Activated CD4-positive, alpha-beta T cell treated with anti-CD3 and anti-CD28 coated beads for 36 hours (primary cell): ENCODE measurements around the gene UQCR11. TPM values are rescaled to one million over a fixed set of nuclear protein-coding genes. Genes with fewer than 3 reads are reported as not detected.

ENCODE experiments used
- ATAC-seq: fragments of 200-7000 bp; cut with Tn5 transposase; one replicate; pipeline ENCODE4 v1.10.0; 2021; ENCODE audit warnings: mild to moderate bottlenecking, moderate library complexity
- CTCF ChIA-PET: fragments of 350-600 bp; sonication (Branson Sonifier 250); formaldehyde crosslinking; loops from one replicate; lab custom pipeline; 2021; ENCODE audit warnings: antibody characterized with exemption; lab: Charles Lee
- POLR2A ChIA-PET: fragments of 350-600 bp; sonication (Branson Sonifier 250); formaldehyde crosslinking; loops from one replicate; lab custom pipeline; 2021; ENCODE audit warnings: antibody characterized with exemption, inconsistent platforms; lab: Charles Lee
- DNase-seq: peaks from one replicate; pipeline ENCODE4 v3.0.0-alpha.2; 2020
- H3K27ac Mint-ChIP-seq: one replicate; pipeline ENCODE4 v1.8.0; 2021; ENCODE audit warnings: mixed read lengths
- H3K27me3 Mint-ChIP-seq: one replicate; pipeline ENCODE4 v1.8.0; 2021; ENCODE audit warnings: mixed read lengths
- H3K36me3 Mint-ChIP-seq: one replicate; pipeline ENCODE4 v1.8.0; 2021; ENCODE audit warnings: low read depth, mixed read lengths
- H3K4me1 Mint-ChIP-seq: one replicate; pipeline ENCODE4 v1.8.0; 2021; ENCODE audit warnings: mixed read lengths
- H3K4me3 Mint-ChIP-seq: one replicate; pipeline ENCODE4 v1.8.0; 2021; ENCODE audit warnings: mild to moderate bottlenecking, moderate library complexity, mixed read lengths
- H3K9me3 Mint-ChIP-seq: one replicate; pipeline ENCODE4 v1.8.0; 2021; ENCODE audit warnings: low read depth, mixed read lengths
- intact Hi-C, 2 experiments: fragments of 100-400 bp; cut with DNase I in 1 of 2; cut with micrococcal nuclease in 1 of 2; formaldehyde crosslinking; loops; one replicate each; pipeline versions ENCODE4 v1.14.2 to v1.15.1; 2022 to 2024; cut with DNase I, micrococcal nuclease
- total RNA-seq, 2 experiments: library from RNA; stranded (reverse); gene quantifications; one replicate each; pipeline ENCODE4 v1.2.3, GENCODE V29; 2021

Gene UQCR11
- total RNA-seq, 2 experiments from 2014 or later: 152 to 226 TPM

- DNase-seq: no peak
- POLR2A ChIA-PET: no interaction called here
- CTCF ChIA-PET: interaction anchor here (0.6 kb wide), 1 partner anchor 553 kb away, joined by 3 read pairs; no protein-coding TSS in a partner anchor
- intact Hi-C loops: no loop called here
- Mint-ChIP-seq H3K9me3 (no peaks in the 10 kb centered on the region), H3K4me1 (peaks cover 24% of the 10 kb centered on the region), H3K27ac (no peak overlapping the region), H3K27me3 (no peaks in the 10 kb centered on the region), H3K4me3 (no peak overlapping the region), H3K36me3 (peaks cover 36% of the 10 kb centered on the region)
- ATAC-seq: no peak
Measured at GRCh38 chr19:1599460-1599846, 5.8 kb downstream of the UQCR11 start.

- intact Hi-C loops: no loop called here
- DNase-seq: no peak
- H3K27ac Mint-ChIP-seq: no peak overlapping the region
- H3K9me3 Mint-ChIP-seq: no peaks in the 10 kb centered on the region
- H3K4me3 Mint-ChIP-seq: no peak overlapping the region
- ChIA-PET CTCF (interaction anchor here (0.7 kb wide), 2 partner anchors 12 to 150 kb away, joined by 3 to 4 read pairs; no protein-coding TSS in a partner anchor), POLR2A (no interaction called here)
- peaks cover 18% of the 10 kb centered on the region for H3K4me1 Mint-ChIP-seq
- ATAC-seq: no peak
- peaks cover 31% of the 10 kb centered on the region for H3K36me3 Mint-ChIP-seq
- H3K27me3 Mint-ChIP-seq: no peaks in the 10 kb centered on the region
Measured at GRCh38 chr19:1598777-1599459, 6.3 kb downstream of the UQCR11 start.

- peaks cover 30% of the 10 kb centered on the region for H3K36me3 Mint-ChIP-seq
- H3K27ac Mint-ChIP-seq: no peak overlapping the region
- CTCF ChIA-PET: interaction anchor here (0.6 to 1.4 kb wide), 5 partner anchors 8 to 192 kb away, joined by 3 to 7 read pairs (median 4); no protein-coding TSS in a partner anchor
- H3K9me3 Mint-ChIP-seq: no peaks in the 10 kb centered on the region
- ATAC-seq (no peak), DNase-seq (no peak)
- peak overlapping the region; percentile 79 for H3K4me3 Mint-ChIP-seq
- POLR2A ChIA-PET: interaction anchor here (1.2 to 1.8 kb wide), 3 partner anchors 10 to 58 kb away, joined by 5 to 10 read pairs (median 8); partner anchors contain the start of gene UQCR11
- H3K4me1 Mint-ChIP-seq: peaks cover 20% of the 10 kb centered on the region
- no peaks in the 10 kb centered on the region for H3K27me3 Mint-ChIP-seq
- intact Hi-C loops: loop anchor here (2.0 to 5.0 kb wide), 5 partner anchors 59 to 319 kb away; partner anchors contain the start of genes C19orf25 (in 1 of the 2), FAM174C (in 1 of the 2), KLF16 (in 1 of the 2) and TCF3 (in 1 of the 2)
Measured at GRCh38 chr19:1593501-1593772, 11.8 kb downstream of the UQCR11 start.

GRCh38 chr19:1592755-1593500 is 12.3 kb downstream of the UQCR11 start, which contains the start of gene MBD3:
TSS of gene MBD3 (minus strand) at chr19:1592865. CDS start at chr19:1592631, 234 bp downstream.
- CTCF ChIA-PET: interaction anchor here (0.5 to 1.4 kb wide), 5 partner anchors 9 to 115 kb away, joined by 3 to 7 read pairs (median 3); no protein-coding TSS in a partner anchor
- Mint-ChIP-seq H3K36me3 (peaks cover 30% of the 10 kb centered on the region), H3K27ac (peak within 1 kb of the TSS; percentile 93), H3K9me3 (no peaks in the 10 kb centered on the region), H3K4me1 (peaks cover 20% of the 10 kb centered on the region), H3K27me3 (no peaks in the 10 kb centered on the region), H3K4me3 (peak within 1 kb of the TSS; percentile 94)
- POLR2A ChIA-PET: interaction anchor here (0.6 to 1.8 kb wide), 6 partner anchors 11 to 506 kb away, joined by 3 to 10 read pairs (median 4); partner anchors contain the start of gene UQCR11
- peak; percentile 93 for DNase-seq
- ATAC-seq: peak; percentile 85
- intact Hi-C loops: loop anchor here (1.0 to 5.0 kb wide), 14 partner anchors 12 to 643 kb away; partner anchors contain the start of genes TCF3 (in 2 of the 2), UQCR11 (in 2 of the 2), ATP8B3 (in 1 of the 2) and C19orf25 (in 1 of the 2)

GRCh38 chr19:1592024-1592754 is 13.1 kb downstream of the UQCR11 start:
- peaks cover 29% of the 10 kb centered on the region for H3K36me3 Mint-ChIP-seq
- H3K27ac Mint-ChIP-seq: peak overlapping the region; percentile 93
- intact Hi-C loops: loop anchor here (1.0 to 5.0 kb wide), 14 partner anchors 13 to 644 kb away; partner anchors contain the start of genes TCF3 (in 2 of the 2), UQCR11 (in 2 of the 2), ATP8B3 (in 1 of the 2) and C19orf25 (in 1 of the 2)
- H3K9me3 Mint-ChIP-seq: no peaks in the 10 kb centered on the region
- ChIA-PET CTCF (interaction anchor here (0.5 to 1.4 kb wide), 3 partner anchors 14 to 85 kb away, joined by 3 to 4 read pairs (median 3); no protein-coding TSS in a partner anchor), POLR2A (interaction anchor here (0.6 to 1.8 kb wide), 6 partner anchors 11 to 60 kb away, joined by 3 to 10 read pairs (median 4); partner anchors contain the start of gene UQCR11)
- H3K4me1 Mint-ChIP-seq: peaks cover 22% of the 10 kb centered on the region
- H3K27me3 Mint-ChIP-seq: no peaks in the 10 kb centered on the region
- peak; percentile 92 for DNase-seq
- peak overlapping the region; percentile 94 for H3K4me3 Mint-ChIP-seq
- peak; percentile 86 for ATAC-seq

- DNase-seq (no peak), ATAC-seq (no peak)
- intact Hi-C loops: loop anchor here (1.0 to 5.0 kb wide), 14 partner anchors 14 to 645 kb away; partner anchors contain the start of genes TCF3 (in 2 of the 2), UQCR11 (in 2 of the 2), ATP8B3 (in 1 of the 2) and C19orf25 (in 1 of the 2)
- peaks cover 22% of the 10 kb centered on the region for H3K4me1 Mint-ChIP-seq
- ChIA-PET POLR2A (interaction anchor here (0.6 to 1.6 kb wide), 4 partner anchors 17 to 90 kb away, joined by 3 to 7 read pairs (median 4); no protein-coding TSS in a partner anchor), CTCF (interaction anchor here (1.2 to 1.4 kb wide), 2 partner anchors 9 to 45 kb away, joined by 3 to 7 read pairs; no protein-coding TSS in a partner anchor)
- H3K27ac Mint-ChIP-seq: peak overlapping the region; percentile 93
- peaks cover 29% of the 10 kb centered on the region for H3K36me3 Mint-ChIP-seq
- H3K4me3 Mint-ChIP-seq: peak overlapping the region; percentile 94
- H3K9me3 Mint-ChIP-seq: no peaks in the 10 kb centered on the region
- H3K27me3 Mint-ChIP-seq: no peaks in the 10 kb centered on the region
Measured at GRCh38 chr19:1591421-1592023, 13.7 kb downstream of the UQCR11 start.

- no peaks in the 10 kb centered on the region for H3K9me3 Mint-ChIP-seq
- peak overlapping the region; percentile 93 for H3K27ac Mint-ChIP-seq
- H3K4me1 Mint-ChIP-seq: peaks cover 22% of the 10 kb centered on the region
- H3K36me3 Mint-ChIP-seq: peaks cover 30% of the 10 kb centered on the region
- intact Hi-C loops: loop anchor here (5.0 kb wide), 2 partner anchors 61 to 271 kb away; partner anchors contain the start of genes KLF16 (in 1 of the 2) and TCF3 (in 1 of the 2)
- no peaks in the 10 kb centered on the region for H3K27me3 Mint-ChIP-seq
- peak; percentile 35 for ATAC-seq
- H3K4me3 Mint-ChIP-seq: peak overlapping the region; percentile 94
- ChIA-PET CTCF (interaction anchor here (0.5 to 1.4 kb wide), 6 partner anchors 9 to 1060 kb away, joined by 3 to 7 read pairs (median 4); no protein-coding TSS in a partner anchor), POLR2A (interaction anchor here (0.6 to 1.6 kb wide), 4 partner anchors 16 to 91 kb away, joined by 3 to 7 read pairs (median 4); no protein-coding TSS in a partner anchor)
- DNase-seq: peak; percentile 65
Measured at GRCh38 chr19:1590641-1591397, 14.4 kb downstream of the UQCR11 start.

- H3K9me3 Mint-ChIP-seq: no peaks in the 10 kb centered on the region
- peak overlapping the region; percentile 19 for H3K27ac Mint-ChIP-seq
- intact Hi-C loops: no loop called here
- ChIA-PET POLR2A (no interaction called here), CTCF (no interaction called here)
- peaks cover 43% of the 10 kb centered on the region for H3K36me3 Mint-ChIP-seq
- H3K27me3 Mint-ChIP-seq: no peaks in the 10 kb centered on the region
- no peak for DNase-seq
- H3K4me3 Mint-ChIP-seq: no peak overlapping the region
- ATAC-seq: no peak
- H3K4me1 Mint-ChIP-seq: peaks cover 18% of the 10 kb centered on the region
Measured at GRCh38 chr19:1587872-1588271, 17.4 kb downstream of the UQCR11 start.

- peaks cover 38% of the 10 kb centered on the region for H3K36me3 Mint-ChIP-seq
- no peak overlapping the region for H3K27ac Mint-ChIP-seq
- H3K9me3 Mint-ChIP-seq: no peaks in the 10 kb centered on the region
- H3K4me1 Mint-ChIP-seq: peaks cover 7% of the 10 kb centered on the region
- intact Hi-C loops: no loop called here
- DNase-seq: no peak
- CTCF ChIA-PET: no interaction called here
- POLR2A ChIA-PET: no interaction called here
- no peak for ATAC-seq
- H3K4me3 Mint-ChIP-seq: no peak overlapping the region
- no peaks in the 10 kb centered on the region for H3K27me3 Mint-ChIP-seq
Measured at GRCh38 chr19:1585243-1585580, 20.1 kb downstream of the UQCR11 start.
